GM10248 (cell line): ENCODE measurements around the gene IL1RL2.

Experiments used
- CTCF ChIA-PET: fragments of 300-600 bp; sonication (Branson Sonifier 250); formaldehyde crosslinking; extraction: SDS; loops from one replicate; lab custom pipeline; 2021; ENCODE audit warnings: antibody characterized with exemption; lab: Yijun Ruan, JAX
- POLR2A ChIA-PET: fragments of 350-650 bp; sonication (Branson Sonifier 250); formaldehyde crosslinking; extraction: SDS; loops from one replicate; lab custom pipeline; 2020; ENCODE audit warnings: antibody characterized with exemption; lab: Yijun Ruan, JAX
- DNase-seq: peaks from one replicate; pipeline ENCODE4 v3.0.0; 2012; ENCODE audit errors: extremely low spot score
- CTCF ChIP-seq: IDR thresholded peaks from 2 replicates; pipeline ENCODE4 v1.5.1; 2012; ENCODE audit warnings: mild to moderate bottlenecking, low read depth; ENCODE audit errors: extremely low read depth, missing control alignments, control extremely low read depth

Gene IL1RL2

DNA sequence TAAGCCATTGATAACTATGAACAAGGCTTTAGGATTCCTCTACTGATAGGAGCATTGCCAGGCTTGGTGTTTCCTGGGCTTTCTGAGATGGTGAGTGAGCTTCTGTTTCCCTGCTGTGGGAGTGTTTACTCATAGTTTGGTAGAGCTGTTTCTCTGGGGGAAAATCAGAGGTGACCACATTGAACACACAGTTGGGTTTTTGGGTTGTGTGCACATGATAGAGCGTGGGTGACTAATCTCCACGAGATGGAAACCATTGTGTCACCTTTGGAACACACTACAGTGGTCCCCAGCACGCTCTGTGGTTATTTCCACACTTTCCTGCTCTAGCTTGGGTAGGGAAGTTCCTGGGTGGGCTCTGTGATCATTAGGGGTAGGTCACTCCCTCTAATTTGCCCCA is 38.9 kb upstream of the IL1RL2 start:
- ChIA-PET CTCF (no interaction called here), POLR2A (no interaction called here)
- DNase-seq, result no peak
- TF ChIP-seq CTCF, result no peak

DNA sequence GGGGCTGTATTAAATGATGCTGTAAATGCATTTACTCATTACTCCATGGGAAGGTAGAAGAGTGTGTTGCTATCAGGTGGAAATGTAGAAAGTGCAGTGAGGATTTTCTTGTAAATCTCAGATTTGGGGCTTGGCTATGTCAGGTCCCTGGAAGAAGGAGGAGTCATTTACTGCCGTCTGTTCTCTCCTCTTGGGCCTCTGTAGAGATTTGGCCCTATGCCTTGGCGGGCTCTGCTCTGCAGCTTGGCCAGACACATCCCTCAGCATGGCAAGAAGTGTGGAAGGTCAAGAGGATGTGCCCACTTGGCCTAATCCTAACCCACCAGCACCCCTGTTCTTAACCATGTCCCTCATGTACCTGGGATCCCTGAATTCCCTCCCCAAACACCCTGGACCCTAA is 37.6 kb upstream of the IL1RL2 start:
- no peak for DNase-seq
- ChIA-PET POLR2A (no interaction called here), CTCF (interaction anchor here (2.0 kb wide), 1 partner anchor 17 kb away, joined by 8 read pairs; no protein-coding TSS in a partner anchor)
- no peak for TF ChIP-seq CTCF

GRCh38 chr2:102149644-102150455 is 37.0 kb upstream of the IL1RL2 start:
- ChIA-PET POLR2A (no interaction called here), CTCF (interaction anchor here (1.0 to 2.0 kb wide), 2 partner anchors 16 to 130 kb away, joined by 4 to 8 read pairs; no protein-coding TSS in a partner anchor)
- no peak for DNase-seq
- no peak for TF ChIP-seq CTCF

- CTCF ChIA-PET, result interaction anchor here (0.7 to 1.7 kb wide), 3 partner anchors 10 to 13 kb away, joined by 3 to 4 read pairs (median 3); no protein-coding TSS in a partner anchor
Measured at GRCh38 chr2:102154364-102154763, 32.5 kb upstream of the IL1RL2 start.

GRCh38 chr2:102154946-102155702 is 31.7 kb upstream of the IL1RL2 start:
- CTCF ChIA-PET, result interaction anchor here (0.7 to 2.9 kb wide), 4 partner anchors 9 to 18 kb away, joined by 3 to 12 read pairs (median 4); no protein-coding TSS in a partner anchor
- TF ChIP-seq CTCF, result no peak
- no peak for DNase-seq
- POLR2A ChIA-PET, result no interaction called here

More at GRCh38 chr2:102154364-102154763, 32.5 kb upstream of the IL1RL2 start:
- no peak for TF ChIP-seq CTCF
- DNase-seq, result no peak
- POLR2A ChIA-PET, result no interaction called here
